K562 (cell line): Measurements from ENCODE around the gene ATG7. TPM values are rescaled to one million over a fixed set of nuclear protein-coding genes. Genes with fewer than 3 reads are reported as not detected.

Experiments used
- ATAC-seq: fragments of 200-7000 bp; cut with Tn5 transposase; 3 replicates; pipeline ENCODE4 v1.9.1; 2020; ENCODE audit warnings: moderate library complexity
- BruUV-seq: library from RNA; stranded (reverse); fragments of 400-500 nt; replicated peaks from 2 replicates; lab custom pipeline; 2021; lab: Mats Ljungman, UMichigan
- CTCF ChIA-PET: fragments of 300-600 bp; formaldehyde crosslinking; extraction: SDS; loops from one replicate; lab custom pipeline; 2021; ENCODE audit warnings: low intra/inter-chr PET ratio; lab: Yijun Ruan, JAX
- POLR2A ChIA-PET: fragments of 300-600, 350-650 bp; sonication (Branson Sonifier 250); formaldehyde crosslinking; extraction: SDS; loops from one replicate; lab custom pipeline; 2021; ENCODE audit warnings: antibody characterized with exemption, inconsistent platforms; lab: Yijun Ruan, JAX
- DNase-seq, 4 experiments: peaks; one replicate each; pipeline versions ENCODE4 v3.0.0 to v3.0.0-alpha.2; 2011 to 2018; ENCODE audit warnings: low spot score in 3 of 4, mixed read lengths in 3 of 4; ENCODE audit errors: extremely low read depth in 1 of 4
- FAIRE-seq: peaks from 2 replicates; lab custom pipeline; 2011; peaks lifted over from hg19 to GRCh38; lab: Jason Lieb, UNC
- H2AFZ ChIP-seq: 2 replicates; pipeline ENCODE4 v1.6.0; 2011; ENCODE audit warnings: low read depth, low read length, control low read depth, inconsistent platforms
- H3K27ac ChIP-seq: fragments of 200-600 bp; 3 replicates; pipeline ENCODE4 v1.8.0; 2011; ENCODE audit warnings: low read depth, mild to moderate bottlenecking, control low read depth, inconsistent platforms, low read length, moderate library complexity, mixed read lengths; ENCODE audit errors: extremely low read depth
- H3K27me3 ChIP-seq, 2 experiments: fragments of 300-600 bp in 1 of 2; 2 replicates in 1 of 2; 3 replicates in 1 of 2; pipeline versions ENCODE4 v1.6.0 to v1.8.0; 2011; ENCODE audit warnings: inconsistent platforms in 2 of 2, low read length in 2 of 2, mild to moderate bottlenecking in 1 of 2, mixed read lengths in 1 of 2, moderate library complexity in 1 of 2; ENCODE audit not compliant: control insufficient read depth in 2 of 2, insufficient read depth in 2 of 2
- H3K36me3 ChIP-seq: fragments of 300-600 bp; 3 replicates; pipeline ENCODE4 v1.8.0; 2011; ENCODE audit warnings: mild to moderate bottlenecking, low read length, inconsistent platforms; ENCODE audit not compliant: control insufficient read depth, insufficient read depth
- H3K4me1 ChIP-seq, 2 experiments: fragments of 200-600 bp in 1 of 2; replicated peaks in 1 of 2; 2 replicates in 1 of 2; 3 replicates in 1 of 2; pipeline versions ENCODE4 v1.5.1 to v1.8.0; 2011; ENCODE audit warnings: inconsistent platforms in 2 of 2, low read length in 2 of 2, mild to moderate bottlenecking in 1 of 2, mixed read lengths in 1 of 2, moderate library complexity in 1 of 2; ENCODE audit not compliant: control insufficient read depth in 2 of 2, insufficient read depth in 2 of 2
- H3K4me2 ChIP-seq: 2 replicates; pipeline ENCODE4 v1.6.1; 2011; ENCODE audit warnings: low read length, control low read depth, inconsistent platforms, mixed read lengths; ENCODE audit not compliant: insufficient read depth
- H3K4me3 ChIP-seq: fragments of 200-600 bp; sonication (generic), shearing (Covaris generic); 2 replicates; pipeline ENCODE4 v1.5.1; 2016; ENCODE audit warnings: control low read depth, inconsistent platforms
- H3K79me2 ChIP-seq: fragments of 200-600 bp; 3 replicates; pipeline ENCODE4 v1.8.0; 2011; ENCODE audit warnings: low read length, inconsistent platforms; ENCODE audit not compliant: control insufficient read depth, insufficient read depth
- H3K9ac ChIP-seq, 2 experiments: 2 replicates each; pipeline versions ENCODE4 v1.6.0 to v1.6.1; 2011; ENCODE audit warnings: low read depth in 2 of 2, low read length in 2 of 2, control low read depth in 1 of 2, inconsistent platforms in 1 of 2, mild to moderate bottlenecking in 1 of 2, mixed read lengths in 1 of 2; ENCODE audit not compliant: insufficient read depth in 1 of 2
- H3K9me1 ChIP-seq: one replicate; pipeline ENCODE4 v1.6.0; 2011; ENCODE audit warnings: inconsistent platforms, mild to moderate bottlenecking, low read length, moderate library complexity; ENCODE audit not compliant: control insufficient read depth, insufficient read depth
- H3K9me3 ChIP-seq: replicated peaks from 2 replicates; pipeline ENCODE4 v1.5.1; 2011; ENCODE audit warnings: low read depth, low read length, inconsistent platforms; ENCODE audit not compliant: control insufficient read depth, insufficient read depth
- H4K20me1 ChIP-seq: replicated peaks from 2 replicates; pipeline ENCODE4 v1.6.1; 2011; ENCODE audit warnings: low read length, inconsistent platforms, mixed read lengths; ENCODE audit not compliant: control insufficient read depth, insufficient read depth
- HMG20B ChIP-seq: fragments of 250-450 bp; sonication (Bioruptor Pico); IDR thresholded peaks from 2 replicates; pipeline ENCODE4 v1.5.0; 2021; ENCODE audit warnings: mild to moderate bottlenecking
- HNRNPH1 ChIP-seq: fragments of 200-400 bp; formaldehyde crosslinking; optimal IDR thresholded peaks from 2 replicates; pipeline ENCODE3; 2017; ENCODE audit warnings: low read depth, mild to moderate bottlenecking, low read length, moderate library complexity
- MYNN ChIP-seq, 2 experiments: sonication (generic); formaldehyde crosslinking in 1 of 2; IDR thresholded peaks; 2 replicates each; pipeline versions ENCODE4 v1.5.0 to v1.6.1; 2016 to 2020; ENCODE audit warnings: antibody characterized with exemption in 1 of 2, missing genetic modification reagents in 1 of 2
- TBL1XR1 ChIP-seq, 2 experiments: IDR thresholded peaks; 2 replicates each; pipeline ENCODE4 v1.6.1; 2012; ENCODE audit warnings: improper control_type of control experiment in 2 of 2, low read length in 2 of 2, mild to moderate bottlenecking in 1 of 2
- ZBTB8A ChIP-seq: fragments of 450-650 bp; IDR thresholded peaks from 2 replicates; pipeline ENCODE4 v1.6.1; 2018; ENCODE audit warnings: mild to moderate bottlenecking, moderate library complexity; ENCODE audit not compliant: partially characterized antibody
- ZFP36 ChIP-seq: fragments of 150-350 bp; IDR thresholded peaks from 2 replicates; pipeline ENCODE4 v1.6.1; 2018; ENCODE audit warnings: low read length, low read depth; ENCODE audit not compliant: partially characterized antibody
- ZNF436 ChIP-seq: fragments of 250-450, 450-650 bp; sonication (Bioruptor Pico); formaldehyde crosslinking; IDR thresholded peaks from 2 replicates; pipeline ENCODE4 v1.7.0; 2020; ENCODE audit warnings: mild to moderate bottlenecking
- ZNF589 ChIP-seq: fragments of 200-800 bp; sonication (Bioruptor generic); IDR thresholded peaks from 2 replicates; pipeline ENCODE4 v1.6.1; 2016; ENCODE audit warnings: low read depth, missing genetic modification characterization, missing compliant biosample characterization
- WGBS: fragments of 100-300 bp; shearing (Covaris generic); methylation state at CpG from one replicate; pipeline ENCODE4 v1.1.6; 2016; ENCODE audit warnings: low coverage, mixed read lengths; ENCODE audit not compliant: insufficient coverage; ENCODE audit errors: missing lambda C conversion rate; 5-methylcytosine and 5-hydroxymethylcytosine counted together
- in situ Hi-C: fragments of 300-500 bp; cut with MboI; formaldehyde crosslinking; loops from 4 replicates; pipeline ENCODE4 v1.15.0; 2018; ENCODE audit warnings: inconsistent platforms, mixed read lengths
- intact Hi-C: fragments of 100-400 bp; cut with micrococcal nuclease; formaldehyde crosslinking; loops from 2 replicates; pipeline ENCODE4 v1.14.2; 2022
- polyA plus RNA-seq, 8 experiments: library from polyadenylated mRNA; depleted of rRNA in 4 of 8; stranded (reverse) in 5 of 8; unstranded in 3 of 8; fragments of >200 nt; fragmentation: Nextera tagmentation in 2 of 8; fragmentation: Illumina TruSeq in 1 of 8; extraction: Ambion mirVana in 2 of 8; extraction: Trizol in 1 of 8; gene quantifications; 2 replicates each; pipeline versions ENCODE4 v1.2.1 to v1.2.3, GENCODE V29; 2011 to 2014; ENCODE audit warnings: inconsistent platforms in 1 of 8, missing spikeins in 1 of 8
- total RNA-seq, 7 experiments: library from RNA; depleted of rRNA in 6 of 7; stranded (reverse); fragments of >200 nt in 6 of 7; fragmentation: Illumina TruSeq in 2 of 7; extraction: Trizol in 2 of 7; gene quantifications; 2 replicates each; pipeline versions ENCODE4 v1.2.1 to v1.2.3, GENCODE V29; 2011 to 2021; ENCODE audit warnings: low replicate concordance in 1 of 7
- TF ChIP-seq, protein P1 (sequence below): fragments of 250-450 bp; sonication (Bioruptor Pico); IDR thresholded peaks from 2 replicates; pipeline ENCODE4 v1.5.0; 2022; ENCODE audit warnings: mild to moderate bottlenecking
- TF ChIP-seq, protein P2 (sequence below): fragments of 450-650 bp; formaldehyde crosslinking; IDR thresholded peaks from 2 replicates; pipeline ENCODE4 v1.4.0; 2020; ENCODE audit warnings: mild to moderate bottlenecking, moderate library complexity

The ATG7 gene
- total and polyA plus RNA-seq, 9 of the 15 experiments (the other 6 are each of a cell fraction or from before 2014, with no cell fraction given), result 18.3 to 45.3 (median 33.6) TPM

DNA sequence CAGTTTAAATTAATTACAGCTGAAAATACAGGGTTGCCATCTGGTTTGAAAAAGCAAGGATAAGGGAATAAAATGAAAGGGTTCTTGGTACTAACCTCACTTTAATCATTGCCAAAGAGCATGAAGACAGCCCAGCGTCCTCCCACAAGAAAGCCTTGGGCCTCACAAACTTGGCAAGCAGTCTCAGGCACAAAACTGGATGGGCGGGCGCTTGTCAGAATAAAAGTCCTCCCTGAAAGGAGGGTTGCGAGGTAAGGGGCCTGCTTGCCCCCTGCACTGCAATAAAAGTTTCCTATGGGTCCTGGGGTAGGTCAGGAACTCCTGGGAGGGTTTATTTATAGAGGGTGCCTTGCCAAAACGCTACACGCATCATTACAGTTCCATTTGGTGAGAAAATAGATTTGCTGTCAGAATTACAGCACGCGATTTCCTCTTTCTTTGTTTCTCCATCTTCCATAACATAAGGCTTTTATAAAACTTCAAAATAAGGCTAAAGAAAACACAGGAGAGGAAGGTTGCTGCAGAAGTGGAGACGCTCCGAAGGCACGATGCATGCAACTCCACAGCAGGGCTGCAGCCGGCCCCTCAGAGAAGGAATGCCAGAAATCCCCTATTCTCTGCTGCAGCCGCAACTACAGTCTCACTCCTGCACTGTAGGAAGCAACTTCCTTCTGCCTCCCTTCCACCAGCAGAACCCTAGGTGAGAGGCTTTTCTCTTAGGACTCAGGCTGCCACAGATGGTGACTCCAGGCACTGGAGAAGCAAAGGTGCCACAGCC is 310.2 kb downstream of the ATG7 start:
- CTCF ChIA-PET, result no interaction called here
- no peaks in the 10 kb centered on the region for H3K4me1 ChIP-seq
- FAIRE-seq, result no peak
- peaks cover 0 to 17% of the 10 kb centered on the region in 2 experiments; a peak in 2 of 5 replicates for H3K27me3 ChIP-seq
- no peak overlapping the region for H3K27ac ChIP-seq
- intact Hi-C loops, result no loop called here
- H2AFZ ChIP-seq, result no peak overlapping the region
- H3K36me3 ChIP-seq, result no peaks in the 10 kb centered on the region
- H3K4me3 ChIP-seq, result no peak overlapping the region
- peaks cover 18% of the 10 kb centered on the region; the same call in 1 of the 2 replicates for H4K20me1 ChIP-seq
- TF ChIP-seq MYNN (IDR thresholded peaks at IDR 0.05) (peak; percentile 99), MYNN (CRISPR knock-in tag; IDR thresholded peaks at IDR 0.05) (peak; percentile 85; the same call in 1 of the 2 replicates), HNRNPH1 (no peak), TBL1XR1 (IDR thresholded peaks at IDR 0.05; ENCODE audit: low read length in 2 of 2) (no peak)
- TF ChIP-seq, all 486 proteins: peak for 1
- DNase-seq, result no peak
- WGBS, result 30% methylated on average over 12 of the region's 13 CpGs
- in situ Hi-C loops, result no loop called here
- BruUV-seq, result no TSS peak
- H3K9me1 ChIP-seq, result no peaks in the 10 kb centered on the region
- no peak overlapping the region for H3K9ac ChIP-seq
- ATAC-seq, result no peak
- H3K4me2 ChIP-seq, result no peak overlapping the region
- no peaks in the 10 kb centered on the region; the same call in 2 of the 3 replicates for H3K79me2 ChIP-seq
- no peaks in the 10 kb centered on the region for H3K9me3 ChIP-seq
- POLR2A ChIA-PET, result interaction anchor here (0.9 kb wide), 2 partner anchors 25 to 212 kb away, joined by 3 read pairs; no protein-coding TSS in a partner anchor

DNA sequence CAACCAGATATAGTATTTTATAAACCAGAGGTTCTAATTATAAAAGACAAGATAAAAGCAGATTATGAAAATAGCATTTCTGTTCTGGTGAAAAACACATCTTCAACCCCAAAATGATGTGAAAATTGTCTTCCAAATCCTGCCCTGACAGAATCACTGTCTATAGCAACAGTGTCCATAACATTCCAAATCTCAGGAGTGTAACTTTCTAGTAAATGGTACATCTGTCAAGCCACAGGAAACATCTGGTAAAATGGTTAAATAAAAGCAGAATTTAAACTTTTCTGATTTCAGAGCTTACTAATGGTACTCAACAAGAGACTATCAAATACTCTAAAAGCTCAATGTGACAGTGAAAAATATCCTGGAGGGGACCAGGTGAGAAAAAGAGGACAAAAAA is 311.0 kb downstream of the ATG7 start:
- Histone ChIP-seq H3K4me1 (no peaks in the 10 kb centered on the region), H4K20me1 (peaks cover 18% of the 10 kb centered on the region; the same call in 1 of the 2 replicates), H3K9me1 (no peaks in the 10 kb centered on the region), H3K27me3 (peaks cover 0 to 19% of the 10 kb centered on the region in 2 experiments; a peak in 2 of 5 replicates), H3K9me3 (no peaks in the 10 kb centered on the region), H3K79me2 (no peaks in the 10 kb centered on the region; the same call in 2 of the 3 replicates), H2AFZ (no peak overlapping the region), H3K4me2 (no peak overlapping the region), H3K36me3 (no peaks in the 10 kb centered on the region), H3K27ac (no peak overlapping the region), H3K9ac (no peak overlapping the region), H3K4me3 (no peak overlapping the region)
- FAIRE-seq (no peak), ATAC-seq (no peak), DNase-seq (no peak)
- in situ Hi-C loops, result no loop called here
- CTCF ChIA-PET, result no interaction called here
- intact Hi-C loops, result no loop called here
- no TSS peak for BruUV-seq
- POLR2A ChIA-PET, result interaction anchor here (0.9 to 1.0 kb wide), 2 partner anchors 21 to 213 kb away, joined by 3 read pairs; no protein-coding TSS in a partner anchor
- TF ChIP-seq, protein P1, sequence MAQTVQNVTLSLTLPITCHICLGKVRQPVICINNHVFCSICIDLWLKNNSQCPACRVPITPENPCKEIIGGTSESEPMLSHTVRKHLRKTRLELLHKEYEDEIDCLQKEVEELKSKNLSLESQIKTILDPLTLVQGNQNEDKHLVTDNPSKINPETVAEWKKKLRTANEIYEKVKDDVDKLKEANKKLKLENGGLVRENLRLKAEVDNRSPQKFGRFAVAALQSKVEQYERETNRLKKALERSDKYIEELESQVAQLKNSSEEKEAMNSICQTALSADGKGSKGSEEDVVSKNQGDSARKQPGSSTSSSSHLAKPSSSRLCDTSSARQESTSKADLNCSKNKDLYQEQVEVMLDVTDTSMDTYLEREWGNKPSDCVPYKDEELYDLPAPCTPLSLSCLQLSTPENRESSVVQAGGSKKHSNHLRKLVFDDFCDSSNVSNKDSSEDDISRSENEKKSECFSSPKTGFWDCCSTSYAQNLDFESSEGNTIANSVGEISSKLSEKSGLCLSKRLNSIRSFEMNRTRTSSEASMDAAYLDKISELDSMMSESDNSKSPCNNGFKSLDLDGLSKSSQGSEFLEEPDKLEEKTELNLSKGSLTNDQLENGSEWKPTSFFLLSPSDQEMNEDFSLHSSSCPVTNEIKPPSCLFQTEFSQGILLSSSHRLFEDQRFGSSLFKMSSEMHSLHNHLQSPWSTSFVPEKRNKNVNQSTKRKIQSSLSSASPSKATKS, result no peak
- TF ChIP-seq ZBTB8A, result no peak
- TF ChIP-seq HMG20B (CRISPR knock-in tag), result no peak
- TF ChIP-seq, protein P2, sequence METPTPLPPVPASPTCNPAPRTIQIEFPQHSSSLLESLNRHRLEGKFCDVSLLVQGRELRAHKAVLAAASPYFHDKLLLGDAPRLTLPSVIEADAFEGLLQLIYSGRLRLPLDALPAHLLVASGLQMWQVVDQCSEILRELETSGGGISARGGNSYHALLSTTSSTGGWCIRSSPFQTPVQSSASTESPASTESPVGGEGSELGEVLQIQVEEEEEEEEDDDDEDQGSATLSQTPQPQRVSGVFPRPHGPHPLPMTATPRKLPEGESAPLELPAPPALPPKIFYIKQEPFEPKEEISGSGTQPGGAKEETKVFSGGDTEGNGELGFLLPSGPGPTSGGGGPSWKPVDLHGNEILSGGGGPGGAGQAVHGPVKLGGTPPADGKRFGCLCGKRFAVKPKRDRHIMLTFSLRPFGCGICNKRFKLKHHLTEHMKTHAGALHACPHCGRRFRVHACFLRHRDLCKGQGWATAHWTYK (CRISPR knock-in tag), result no peak
- no peak for TF ChIP-seq ZFP36
- no peak for TF ChIP-seq ZNF436 (CRISPR knock-in tag)
- TF ChIP-seq ZNF589, result no peak
